A549 (cell line): Measurements from ENCODE around the gene TUBGCP6. TPM values are rescaled to one million over a fixed set of nuclear protein-coding genes. Genes with fewer than 3 reads are reported as not detected.

Experiments
- ATAC-seq, 2 experiments: fragments of 200-7000 bp in 1 of 2; fragments of >200 bp in 1 of 2; cut with Nextera tagmentation in 1 of 2; cut with Tn5 transposase in 1 of 2; 3 replicates each; pipeline versions ENCODE4 v1.8.0 to v1.9.1; 2018 to 2020; ENCODE audit warnings: mild to moderate bottlenecking in 1 of 2, moderate library complexity in 1 of 2
- CTCF ChIA-PET: fragments of 300-600 bp; sonication (Branson Sonifier 250); formaldehyde crosslinking; extraction: SDS; loops from one replicate; lab custom pipeline; 2021; ENCODE audit warnings: antibody characterized with exemption, inconsistent platforms; lab: Yijun Ruan, JAX
- POLR2A ChIA-PET: fragments of 350-600 bp; formaldehyde crosslinking; extraction: SDS; loops from one replicate; lab custom pipeline; 2021; ENCODE audit warnings: antibody characterized with exemption, inconsistent platforms; lab: Yijun Ruan, JAX
- DNase-seq, 2 experiments: peaks; one replicate each; pipeline versions ENCODE4 v3.0.0 to v3.0.0-alpha.2; 2011 to 2016; ENCODE audit warnings: low read depth in 1 of 2, low spot score in 1 of 2
- FAIRE-seq: peaks from 2 replicates; lab custom pipeline; 2011; peaks lifted over from hg19 to GRCh38; lab: Jason Lieb, UNC
- H3K27ac ChIP-seq, 2 experiments: fragments of >200 bp; sonication (Bioruptor Twin); formaldehyde crosslinking; 3 replicates each; pipeline ENCODE4 v1.5.1; 2016 to 2017
- H3K4me1 ChIP-seq: fragments of >200 bp; sonication (Bioruptor Twin); formaldehyde crosslinking; 3 replicates; pipeline ENCODE4 v1.6.1; 2016
- H3K4me2 ChIP-seq: fragments of >200 bp; sonication (Bioruptor Twin); formaldehyde crosslinking; 3 replicates; pipeline ENCODE4 v1.6.1; 2016
- H3K4me3 ChIP-seq: fragments of >200 bp; sonication (Bioruptor Twin); formaldehyde crosslinking; 3 replicates; pipeline ENCODE4 v1.5.1; 2016
- H3K9me3 ChIP-seq: fragments of >200 bp; sonication (Bioruptor Twin); formaldehyde crosslinking; 3 replicates; pipeline ENCODE4 v1.6.1; 2016
- BHLHE40 ChIP-seq: IDR thresholded peaks from 2 replicates; pipeline ENCODE4 v1.6.1; 2012; ENCODE audit warnings: low read depth, low read length, inconsistent platforms
- CBX2 ChIP-seq: fragments of 200-600 bp; sonication (generic); IDR thresholded peaks from 2 replicates; pipeline ENCODE4 v1.6.1; 2016; ENCODE audit warnings: low read depth, mild to moderate bottlenecking, borderline replicate concordance
- CHD4 ChIP-seq: fragments of 200-600 bp; sonication (generic); IDR thresholded peaks from 2 replicates; pipeline ENCODE4 v1.6.1; 2016; ENCODE audit warnings: antibody characterized with exemption, mild to moderate bottlenecking, borderline replicate concordance
- EP300 ChIP-seq, 2 experiments: fragments of >200 bp; sonication (Bioruptor Twin); formaldehyde crosslinking; IDR thresholded peaks; 2 replicates in 1 of 2; 3 replicates in 1 of 2; pipeline ENCODE4 v1.6.1; 2016 to 2017
- HEYL ChIP-seq: fragments of 250-450 bp; sonication (Bioruptor Pico); IDR thresholded peaks from 2 replicates; pipeline ENCODE4 v1.8.0; 2021; ENCODE audit warnings: mild to moderate bottlenecking, moderate library complexity
- HMGXB4 ChIP-seq: fragments of 250-450 bp; sonication (Bioruptor Pico); IDR thresholded peaks from 2 replicates; pipeline ENCODE4 v1.5.0; 2021; ENCODE audit warnings: mild to moderate bottlenecking, moderate library complexity, borderline replicate concordance
- HOXB5 ChIP-seq: fragments of 250-450 bp; sonication (Bioruptor Pico); IDR thresholded peaks from 2 replicates; pipeline ENCODE4 v1.5.0; 2020; ENCODE audit warnings: mild to moderate bottlenecking, moderate library complexity
- NFE2L2 ChIP-seq: fragments of 150-350 bp; conservative IDR thresholded peaks from 2 replicates; pipeline ENCODE4 v1.6.1; 2014; ENCODE audit warnings: low read length
- NPAS2 ChIP-seq: fragments of 250-450 bp; sonication (Bioruptor Pico); IDR thresholded peaks from 2 replicates; pipeline ENCODE4 v1.8.0; 2022; ENCODE audit warnings: mild to moderate bottlenecking, moderate library complexity, borderline replicate concordance
- NR3C1 ChIP-seq: fragments of >200 bp; sonication (Bioruptor Twin); formaldehyde crosslinking; IDR thresholded peaks from 3 replicates; pipeline ENCODE4 v1.6.1; 2017
- RCOR1 ChIP-seq: fragments of 150-350 bp; IDR thresholded peaks from 2 replicates; pipeline ENCODE4 v1.6.1; 2014; ENCODE audit warnings: antibody characterized with exemption, low read length, low read depth
- TFCP2L1 ChIP-seq: fragments of 250-450 bp; sonication (Bioruptor Pico); IDR thresholded peaks from 2 replicates; pipeline ENCODE4 v1.5.0; 2021; ENCODE audit warnings: mild to moderate bottlenecking
- ZNF302 ChIP-seq: fragments of 250-450 bp; sonication (Bioruptor Pico); IDR thresholded peaks from 2 replicates; pipeline ENCODE4 v1.9.0; 2021; ENCODE audit warnings: inconsistent platforms, mild to moderate bottlenecking, moderate library complexity
- ZSCAN20 ChIP-seq: fragments of 250-450 bp; sonication (Bioruptor Pico); IDR thresholded peaks from 2 replicates; pipeline ENCODE4 v1.8.0; 2022; ENCODE audit warnings: mild to moderate bottlenecking, moderate library complexity
- WGBS: methylation state at CpG from one replicate; pipeline ENCODE4 v1.1.6; 2017; ENCODE audit errors: missing lambda C conversion rate; 5-methylcytosine and 5-hydroxymethylcytosine counted together
- polyA plus RNA-seq, 4 experiments: library from polyadenylated mRNA; depleted of rRNA in 3 of 4; stranded (reverse); fragments of >200 nt; fragmentation: RNase III in 1 of 4; extraction: RNeasy Plus Mini Kit Qiagen cat#74134 plus additional on column Dnase treatment in 1 of 4; gene quantifications; 2 replicates in 3 of 4; 3 replicates in 1 of 4; pipeline ENCODE4 v1.2.3, GENCODE V29; 2011 to 2017
- TF ChIP-seq, protein P1 (sequence below): fragments of 450-650 bp; IDR thresholded peaks from 2 replicates; pipeline ENCODE4 v1.6.1; 2014; ENCODE audit warnings: antibody characterized with exemption
- TF ChIP-seq, protein P2 (sequence below): IDR thresholded peaks from 2 replicates; pipeline ENCODE4 v1.6.1; 2012
- TF ChIP-seq, protein P3 (sequence below): fragments of >200 bp; sonication (Bioruptor Twin); formaldehyde crosslinking; IDR thresholded peaks from 3 replicates; pipeline ENCODE4 v1.5.1; 2016

Gene TUBGCP6
- polyA plus RNA-seq, 2 of the 4 experiments (the other 2 are of a cell fraction): 6.5 to 14.2 TPM

GRCh38 chr22:50269573-50269969, 24.7 kb upstream of the TUBGCP6 start:
- ATAC-seq: no peak
- Histone ChIP-seq H3K4me3 (peak overlapping the region; percentile 57), H3K4me2 (peak overlapping the region; percentile 99), H3K4me1 (peaks cover 41% of the 10 kb centered on the region), H3K9me3 (no peaks in the 10 kb centered on the region), H3K27ac (peak overlapping the region; percentile 75 to 92; a peak in 5 of 6 replicates)
- no peak for FAIRE-seq
- ChIA-PET CTCF (interaction anchor here (0.9 kb wide), 1 partner anchor 57 kb away, joined by 4 read pairs; the partner anchor contains the start of gene DENND6B), POLR2A (no interaction called here)
- 20% methylated on average over 3 of the region's 18 CpGs for WGBS
- no peak for DNase-seq
- no peak for TF ChIP-seq EP300 (IDR thresholded peaks at IDR 0.05)

DNA sequence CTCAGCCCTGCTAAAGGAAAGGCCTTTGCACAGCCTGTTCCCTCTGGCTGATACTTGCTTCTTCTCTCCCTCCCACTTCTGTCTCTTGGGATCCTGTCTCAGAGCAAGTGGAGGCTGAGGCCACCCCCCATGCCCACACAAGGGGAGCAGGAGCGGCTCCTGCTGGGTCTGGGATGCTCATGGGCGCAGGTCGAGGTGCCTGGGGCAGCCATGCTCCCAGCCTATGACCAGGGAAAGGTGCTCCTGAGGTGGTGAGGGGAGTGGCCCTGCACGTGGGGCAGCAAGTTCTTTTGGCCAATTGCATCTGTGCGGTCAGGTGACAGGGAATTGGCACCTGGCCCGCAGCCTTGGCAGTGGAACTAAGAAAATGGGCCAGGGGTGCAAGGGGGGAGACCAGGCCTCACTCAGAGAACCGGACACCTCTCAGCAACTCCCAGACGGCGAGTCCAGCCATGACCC, 23.9 kb upstream of the TUBGCP6 start:
- H3K27ac ChIP-seq: peak overlapping the region; percentile 64 to 78; a peak in 2 of 6 replicates
- no peak overlapping the region for H3K4me3 ChIP-seq
- POLR2A ChIA-PET: no interaction called here
- peak in 1 of 2 experiments; percentile 8; a peak in 3 of 6 replicates for ATAC-seq
- no peak for FAIRE-seq
- CTCF ChIA-PET: interaction anchor here (0.9 to 4.8 kb wide), 2 partner anchors 17 to 58 kb away, joined by 4 to 27 read pairs; partner anchors contain the start of genes DENND6B and HDAC10
- no peaks in the 10 kb centered on the region for H3K9me3 ChIP-seq
- TF ChIP-seq CBX2 (no peak), ZNF302 (CRISPR knock-in tag) (no peak)
- TF ChIP-seq, protein P1, sequence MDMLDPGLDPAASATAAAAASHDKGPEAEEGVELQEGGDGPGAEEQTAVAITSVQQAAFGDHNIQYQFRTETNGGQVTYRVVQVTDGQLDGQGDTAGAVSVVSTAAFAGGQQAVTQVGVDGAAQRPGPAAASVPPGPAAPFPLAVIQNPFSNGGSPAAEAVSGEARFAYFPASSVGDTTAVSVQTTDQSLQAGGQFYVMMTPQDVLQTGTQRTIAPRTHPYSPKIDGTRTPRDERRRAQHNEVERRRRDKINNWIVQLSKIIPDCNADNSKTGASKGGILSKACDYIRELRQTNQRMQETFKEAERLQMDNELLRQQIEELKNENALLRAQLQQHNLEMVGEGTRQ: peak; percentile 65; the same call in 1 of the 2 replicates
- peak overlapping the region; percentile 99 for H3K4me2 ChIP-seq
- 69% methylated on average over 6 of the region's 9 CpGs for WGBS
- H3K4me1 ChIP-seq: peaks cover 41% of the 10 kb centered on the region
- DNase-seq: no peak

DNA sequence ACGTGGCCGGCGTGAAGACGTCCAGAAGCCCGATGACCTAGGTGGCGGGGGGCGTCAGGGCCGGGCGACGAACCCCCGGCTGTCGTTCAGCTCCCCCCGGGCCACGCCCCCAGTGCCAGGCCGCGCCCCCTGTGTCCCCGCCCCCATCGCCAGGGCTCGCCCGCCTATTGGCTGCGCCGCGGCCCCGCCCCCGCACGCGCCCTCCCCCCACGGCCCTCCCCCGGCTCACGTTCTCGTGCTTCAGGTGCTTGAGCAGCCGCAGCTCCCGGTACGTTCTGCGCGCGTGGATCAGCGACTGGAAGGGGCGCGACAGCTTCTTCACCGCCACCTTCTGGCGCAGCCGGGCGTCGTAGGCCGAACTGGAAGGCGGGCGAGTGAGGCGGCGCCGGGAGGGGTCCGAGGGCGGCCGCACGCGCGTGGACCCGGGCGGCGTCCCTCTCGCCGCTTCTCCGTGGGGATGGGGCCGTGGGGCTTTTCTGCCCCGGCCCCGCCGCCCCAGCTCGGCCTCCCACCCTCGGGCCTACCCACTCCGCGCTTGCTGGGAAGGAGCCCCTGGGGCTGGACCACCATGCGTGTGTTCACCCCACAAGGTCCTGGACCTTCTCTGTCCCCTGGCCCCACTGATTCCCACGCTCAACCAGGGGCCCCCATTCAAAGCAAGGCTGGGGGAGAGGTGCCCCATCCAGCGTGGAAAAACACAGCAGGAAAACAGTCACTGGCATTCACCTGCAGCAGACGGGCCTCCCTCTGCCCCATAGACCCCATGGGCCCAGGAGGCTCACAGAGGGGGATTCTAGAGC, 23.0 kb upstream of the TUBGCP6 start:
- peak in 1 of 2 experiments; percentile 60 for DNase-seq
- Histone ChIP-seq H3K27ac (peak overlapping the region; percentile 64 to 78; a peak in 4 of 6 replicates), H3K9me3 (no peaks in the 10 kb centered on the region), H3K4me2 (peak overlapping the region; percentile 99), H3K4me1 (peaks cover 48% of the 10 kb centered on the region), H3K4me3 (peak overlapping the region; percentile 44)
- 17% methylated on average over 1 of the region's 75 CpGs for WGBS
- ATAC-seq: peak in 1 of 2 experiments; percentile 25; a peak in 3 of 6 replicates
- POLR2A ChIA-PET: interaction anchor here (0.8 kb wide), 1 partner anchor 17 kb away, joined by 3 read pairs; the partner anchor contains the start of gene HDAC10
- no peak for FAIRE-seq
- no peak for TF ChIP-seq ZSCAN20 (CRISPR knock-in tag)
- TF ChIP-seq, protein P2, sequence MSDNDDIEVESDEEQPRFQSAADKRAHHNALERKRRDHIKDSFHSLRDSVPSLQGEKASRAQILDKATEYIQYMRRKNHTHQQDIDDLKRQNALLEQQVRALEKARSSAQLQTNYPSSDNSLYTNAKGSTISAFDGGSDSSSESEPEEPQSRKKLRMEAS: 0 out of 2 replicates have a peak, but pooled peaks have one; percentile 10
- CTCF ChIA-PET: interaction anchor here (1.1 to 4.8 kb wide), 5 partner anchors 8 to 36 kb away, joined by 3 to 27 read pairs (median 4); partner anchors contain the start of gene HDAC10

DNA sequence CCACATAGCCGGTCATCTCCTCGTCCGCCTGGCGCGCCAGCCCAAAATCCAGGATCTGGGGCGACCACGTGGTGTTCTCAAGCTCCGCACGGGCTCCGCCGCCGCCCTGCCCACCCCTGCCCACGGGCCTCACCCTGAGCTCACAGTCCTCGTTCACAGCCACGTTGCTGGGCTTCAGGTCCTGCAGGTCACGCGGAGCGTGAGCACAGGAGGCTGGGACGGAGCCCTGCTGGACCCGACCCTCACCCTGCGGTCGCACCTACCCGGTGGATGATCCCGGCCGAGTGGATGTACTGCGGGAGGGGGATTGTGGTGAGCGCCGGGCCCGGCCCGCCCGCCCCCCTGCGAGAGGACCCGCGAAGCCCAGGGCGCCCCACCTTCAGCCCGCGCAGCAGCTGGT, 22.2 kb upstream of the TUBGCP6 start:
- ChIA-PET CTCF (interaction anchor here (1.1 to 4.8 kb wide), 5 partner anchors 9 to 37 kb away, joined by 3 to 27 read pairs (median 4); partner anchors contain the start of gene HDAC10), POLR2A (interaction anchor here (0.8 kb wide), 1 partner anchor 16 kb away, joined by 3 read pairs; the partner anchor contains the start of gene HDAC10)
- H3K4me3 ChIP-seq: no peak overlapping the region
- FAIRE-seq (no peak), DNase-seq (no peak), ATAC-seq (no peak)
- TF ChIP-seq TFCP2L1 (CRISPR knock-in tag) (no peak), NPAS2 (no peak), CHD4 (no peak), NFE2L2 (no peak), BHLHE40 (no peak), HEYL (CRISPR knock-in tag) (no peak), HMGXB4 (CRISPR knock-in tag) (no peak), HOXB5 (CRISPR knock-in tag) (no peak), RCOR1 (no peak), NR3C1 (no peak)
- TF ChIP-seq, protein P3, sequence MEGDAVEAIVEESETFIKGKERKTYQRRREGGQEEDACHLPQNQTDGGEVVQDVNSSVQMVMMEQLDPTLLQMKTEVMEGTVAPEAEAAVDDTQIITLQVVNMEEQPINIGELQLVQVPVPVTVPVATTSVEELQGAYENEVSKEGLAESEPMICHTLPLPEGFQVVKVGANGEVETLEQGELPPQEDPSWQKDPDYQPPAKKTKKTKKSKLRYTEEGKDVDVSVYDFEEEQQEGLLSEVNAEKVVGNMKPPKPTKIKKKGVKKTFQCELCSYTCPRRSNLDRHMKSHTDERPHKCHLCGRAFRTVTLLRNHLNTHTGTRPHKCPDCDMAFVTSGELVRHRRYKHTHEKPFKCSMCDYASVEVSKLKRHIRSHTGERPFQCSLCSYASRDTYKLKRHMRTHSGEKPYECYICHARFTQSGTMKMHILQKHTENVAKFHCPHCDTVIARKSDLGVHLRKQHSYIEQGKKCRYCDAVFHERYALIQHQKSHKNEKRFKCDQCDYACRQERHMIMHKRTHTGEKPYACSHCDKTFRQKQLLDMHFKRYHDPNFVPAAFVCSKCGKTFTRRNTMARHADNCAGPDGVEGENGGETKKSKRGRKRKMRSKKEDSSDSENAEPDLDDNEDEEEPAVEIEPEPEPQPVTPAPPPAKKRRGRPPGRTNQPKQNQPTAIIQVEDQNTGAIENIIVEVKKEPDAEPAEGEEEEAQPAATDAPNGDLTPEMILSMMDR: no peak
- TF ChIP-seq, all 56 proteins: peak for 0
- no CpG with 5 or more reads among the region's 37 CpGs for WGBS
- no peak overlapping the region for H3K27ac ChIP-seq
- peaks cover 53% of the 10 kb centered on the region for H3K4me1 ChIP-seq
- peak overlapping the region; percentile 99; the same call in 2 of the 3 replicates for H3K4me2 ChIP-seq
- no peaks in the 10 kb centered on the region for H3K9me3 ChIP-seq
